Kidney epithelial cell (primary cell): ENCODE results near the gene TBX15. TPM values are rescaled to one million over a fixed set of nuclear protein-coding genes. Genes with fewer than 3 reads are reported as not detected.

Source experiments
- DNase-seq: peaks from one replicate; pipeline ENCODE4 v3.0.0-alpha.2; 2010; ENCODE audit warnings: low read depth
- H3K27me3 ChIP-seq: 2 replicates; pipeline ENCODE4 v1.6.0; 2011; ENCODE audit warnings: low read length; ENCODE audit not compliant: control insufficient read depth, insufficient read depth
- H3K36me3 ChIP-seq: 2 replicates; pipeline ENCODE4 v1.5.1; 2011; ENCODE audit warnings: low read length; ENCODE audit not compliant: control insufficient read depth, insufficient read depth
- H3K4me3 ChIP-seq: 2 replicates; pipeline ENCODE4 v1.5.1; 2011; ENCODE audit warnings: low read depth, mild to moderate bottlenecking, control low read depth, low read length
- total RNA-seq: library from RNA; depleted of rRNA; stranded (reverse); fragments of >200 nt; gene quantifications from 2 replicates; pipeline ENCODE4 v1.2.3, GENCODE V29; 2015
- TF ChIP-seq, protein P1 (sequence below): IDR thresholded peaks from 2 replicates; pipeline ENCODE4 v1.5.1; 2011; ENCODE audit warnings: mild to moderate bottlenecking, moderate library complexity, low read length, control low read depth, inconsistent platforms; ENCODE audit not compliant: insufficient read depth, poor library complexity, severe bottlenecking

TBX15 gene
- total RNA-seq, 1 donor from 2014 or later, result not detected

DNA sequence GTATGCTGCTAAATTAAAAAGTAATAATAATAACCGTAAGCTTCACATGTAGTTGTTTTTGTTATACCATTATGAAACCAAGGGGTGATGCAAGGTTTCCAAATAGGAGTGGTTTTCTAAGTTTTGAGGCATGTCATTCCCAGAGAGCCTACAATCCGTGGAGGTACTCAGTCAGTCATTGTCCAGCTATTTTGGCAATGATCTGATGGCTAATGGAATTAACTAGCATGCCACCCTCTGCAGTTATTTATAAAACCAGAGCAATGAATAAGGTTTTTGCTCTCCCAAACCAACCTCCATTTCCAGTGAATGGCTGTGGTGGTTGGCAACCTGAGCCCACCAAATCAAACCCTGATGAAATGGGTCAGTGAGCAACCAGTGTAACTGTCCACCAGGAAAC lies 106.4 kb downstream of the TBX15 start:
- no peaks in the 10 kb centered on the region for H3K36me3 ChIP-seq
- no peak overlapping the region for H3K4me3 ChIP-seq
- H3K27me3 ChIP-seq, result no peaks in the 10 kb centered on the region
- TF ChIP-seq, protein P1, sequence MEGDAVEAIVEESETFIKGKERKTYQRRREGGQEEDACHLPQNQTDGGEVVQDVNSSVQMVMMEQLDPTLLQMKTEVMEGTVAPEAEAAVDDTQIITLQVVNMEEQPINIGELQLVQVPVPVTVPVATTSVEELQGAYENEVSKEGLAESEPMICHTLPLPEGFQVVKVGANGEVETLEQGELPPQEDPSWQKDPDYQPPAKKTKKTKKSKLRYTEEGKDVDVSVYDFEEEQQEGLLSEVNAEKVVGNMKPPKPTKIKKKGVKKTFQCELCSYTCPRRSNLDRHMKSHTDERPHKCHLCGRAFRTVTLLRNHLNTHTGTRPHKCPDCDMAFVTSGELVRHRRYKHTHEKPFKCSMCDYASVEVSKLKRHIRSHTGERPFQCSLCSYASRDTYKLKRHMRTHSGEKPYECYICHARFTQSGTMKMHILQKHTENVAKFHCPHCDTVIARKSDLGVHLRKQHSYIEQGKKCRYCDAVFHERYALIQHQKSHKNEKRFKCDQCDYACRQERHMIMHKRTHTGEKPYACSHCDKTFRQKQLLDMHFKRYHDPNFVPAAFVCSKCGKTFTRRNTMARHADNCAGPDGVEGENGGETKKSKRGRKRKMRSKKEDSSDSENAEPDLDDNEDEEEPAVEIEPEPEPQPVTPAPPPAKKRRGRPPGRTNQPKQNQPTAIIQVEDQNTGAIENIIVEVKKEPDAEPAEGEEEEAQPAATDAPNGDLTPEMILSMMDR, result no peak
- DNase-seq, result no peak

DNA sequence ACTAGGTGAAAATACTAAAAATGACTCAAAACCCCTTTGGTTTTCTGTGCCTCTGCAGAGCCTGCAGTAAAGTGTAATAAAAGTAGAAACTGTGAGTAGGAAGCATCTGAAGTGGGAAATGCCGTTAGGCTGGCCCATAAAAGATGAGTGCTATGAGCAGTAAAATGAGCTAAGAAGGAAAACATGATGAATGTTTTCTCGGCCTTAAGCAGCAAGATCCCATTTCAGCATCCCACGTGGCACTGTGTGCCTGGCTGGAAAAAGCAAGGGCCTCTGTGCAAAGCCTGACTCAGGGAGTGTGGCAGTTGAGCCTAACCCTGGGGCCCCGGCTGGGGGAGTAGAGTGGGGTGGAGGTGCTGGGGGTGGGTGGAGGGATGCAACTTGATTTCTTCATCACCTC lies 109.5 kb downstream of the TBX15 start:
- Histone ChIP-seq H3K27me3 (no peaks in the 10 kb centered on the region), H3K4me3 (no peak overlapping the region), H3K36me3 (no peaks in the 10 kb centered on the region)
- TF ChIP-seq, protein P1, result no peak
- DNase-seq, result no peak

GRCh38 chr1:118877668-118878396 lies 110.3 kb downstream of the TBX15 start:
- Histone ChIP-seq H3K27me3 (no peaks in the 10 kb centered on the region), H3K4me3 (no peak overlapping the region), H3K36me3 (no peaks in the 10 kb centered on the region)
- TF ChIP-seq, protein P1, result no peak
- no peak for DNase-seq

DNA sequence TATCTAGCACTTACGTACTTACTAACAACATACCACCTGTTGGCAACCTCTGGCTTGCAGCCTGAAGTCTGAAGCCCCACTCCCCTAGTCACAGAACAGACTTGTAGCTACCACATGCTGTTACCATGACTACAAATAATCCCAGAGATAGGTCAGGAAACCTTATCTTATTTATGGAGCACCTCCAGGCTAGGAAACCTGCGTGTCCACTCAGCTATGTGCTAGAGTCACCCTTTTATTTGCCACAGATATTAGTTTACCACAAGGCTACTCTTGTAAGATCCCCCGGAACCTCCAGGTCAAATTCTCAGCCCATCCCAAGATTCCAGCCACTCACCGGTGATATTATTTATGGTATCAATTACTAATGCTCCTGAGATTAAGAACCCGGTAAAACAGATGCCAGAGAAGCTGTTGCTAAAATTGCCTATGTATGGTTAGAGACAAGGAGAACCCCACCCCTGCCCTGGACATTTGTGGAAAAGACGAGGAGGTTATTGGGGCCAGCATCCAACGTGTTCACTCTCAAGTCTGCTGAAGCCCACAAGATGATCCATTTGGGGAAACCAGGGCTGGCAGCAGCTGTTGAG lies 116.5 kb downstream of the TBX15 start:
- H3K36me3 ChIP-seq, result no peaks in the 10 kb centered on the region
- H3K4me3 ChIP-seq, result no peak overlapping the region
- TF ChIP-seq, protein P1, result no peak

DNA sequence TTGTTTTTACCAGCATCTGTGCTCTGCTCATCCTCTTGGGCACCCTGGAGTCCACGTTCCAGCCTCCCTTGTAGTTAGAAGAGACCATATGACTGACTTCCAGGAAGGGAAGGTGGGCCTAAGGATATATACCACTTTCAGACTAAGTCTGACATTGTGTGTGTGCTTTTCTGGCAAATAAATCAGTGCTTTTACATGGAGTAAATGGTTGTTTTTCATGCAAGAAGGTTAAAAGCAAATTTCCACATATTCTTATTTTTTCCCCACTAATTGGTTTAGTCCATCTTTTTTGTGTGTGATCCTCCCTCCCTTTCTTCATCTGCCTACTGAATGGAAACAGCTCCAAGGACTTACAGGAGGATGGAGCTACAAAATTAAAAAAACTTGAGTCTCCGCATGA lies 119.8 kb downstream of the TBX15 start:
- no peaks in the 10 kb centered on the region for H3K27me3 ChIP-seq
- no peaks in the 10 kb centered on the region for H3K36me3 ChIP-seq
- no peak for DNase-seq
- no peak overlapping the region for H3K4me3 ChIP-seq
- TF ChIP-seq, protein P1, result no peak

More for the DNA sequence above, 116.5 kb downstream of the TBX15 start:
- H3K27me3 ChIP-seq, result no peaks in the 10 kb centered on the region
- DNase-seq, result no peak
